OCI-LY7 (cell line): ENCODE measurements around the gene ZNF3.

Source experiments
- CTCF ChIP-seq: fragments of 200-600 bp; sonication (generic); conservative IDR thresholded peaks from 2 replicates; pipeline ENCODE4 v1.5.1; 2014; ENCODE audit warnings: mild to moderate bottlenecking, antibody characterized with exemption, low read length, moderate library complexity, mixed read lengths
- EZH2phosphoT487 ChIP-seq: fragments of 200-600 bp; sonication (generic); IDR thresholded peaks from 2 replicates; pipeline ENCODE4 v1.6.1; 2018; ENCODE audit warnings: low read depth, borderline replicate concordance, mild to moderate bottlenecking, mixed run types, antibody characterized with exemption, low read length, moderate library complexity, mixed read lengths

GRCh38 chr7:100090527-100091410, 9.2 kb upstream of the ZNF3 start:
- no peak for TF ChIP-seq CTCF
- TF ChIP-seq EZH2phosphoT487 = no peak
